GM11168 (cell line): Measurements from ENCODE around the gene NOP16.
"Not testable (repeated sequence)": the region's sequence is repeated elsewhere in the genome, so short reads cannot be mapped to it uniquely, and the experiment has no call there.

ENCODE experiments used
- in situ Hi-C: fragments of 300-500 bp; cut with MboI; formaldehyde crosslinking; loops from one replicate; pipeline ENCODE4 v1.12.0; 2022; ENCODE audit warnings: low sequenced_read_pairs; ENCODE audit not compliant: unreplicated experiment

NOP16 gene

GRCh38 chr5:176410486-176411180 lies 22.2 kb upstream of the NOP16 start:
- in situ Hi-C loops, result no loop called here

- in situ Hi-C loops, result no loop called here
These were observed 21.4 kb upstream of the NOP16 start for GRCh38 chr5:176409765-176410164.

- in situ Hi-C loops, result no loop called here
These were observed 20.2 kb upstream of the NOP16 start for GRCh38 chr5:176408590-176408989.

GRCh38 chr5:176408252-176408573 lies 19.8 kb upstream of the NOP16 start:
- in situ Hi-C loops, result not testable (repeated sequence)

- in situ Hi-C loops, result no loop called here
These were observed 19.3 kb upstream of the NOP16 start for GRCh38 chr5:176407456-176408251.

GRCh38 chr5:176406436-176407052 lies 18.1 kb upstream of the NOP16 start:
- in situ Hi-C loops, result no loop called here

- in situ Hi-C loops, result no loop called here
These were observed 17.4 kb upstream of the NOP16 start for GRCh38 chr5:176405656-176406435.

GRCh38 chr5:176401281-176402205 lies 13.1 kb upstream of the NOP16 start:
- in situ Hi-C loops, result no loop called here

GRCh38 chr5:176400382-176401156 lies 12.2 kb upstream of the NOP16 start:
- in situ Hi-C loops, result no loop called here

GRCh38 chr5:176397736-176398420 lies 9.5 kb upstream of the NOP16 start:
- in situ Hi-C loops, result no loop called here

- in situ Hi-C loops, result no loop called here
These were observed 7.9 kb upstream of the NOP16 start for GRCh38 chr5:176396330-176396729.

GRCh38 chr5:176394881-176395675 lies 6.7 kb upstream of the NOP16 start:
- in situ Hi-C loops, result no loop called here

GRCh38 chr5:176394096-176394495 lies 5.7 kb upstream of the NOP16 start:
- in situ Hi-C loops, result no loop called here

- in situ Hi-C loops, result no loop called here
These were observed 4.1 kb upstream of the NOP16 start for GRCh38 chr5:176392526-176392925.

GRCh38 chr5:176391999-176392398 lies 3.6 kb upstream of the NOP16 start:
- in situ Hi-C loops, result no loop called here

GRCh38 chr5:176391479-176391878 lies 3.1 kb upstream of the NOP16 start:
- in situ Hi-C loops, result no loop called here
